Thyroid gland (tissue), 4 donors: Measurements from ENCODE around the gene ANKRD53. TPM values are rescaled to one million over a fixed set of nuclear protein-coding genes. Genes with fewer than 3 reads are reported as not detected.

Experiments used
- DNase-seq, 2 donors: peaks; one replicate each; pipeline ENCODE4 v3.0.0-alpha.2; 2019
- H3K27ac ChIP-seq, 3 donors: fragments of 200-600 bp; sonication (generic); 1 replicate in 2 of 3; 2 replicates in 1 of 3; pipeline ENCODE4 v1.5.1; 2016 to 2019; ENCODE audit warnings: mild to moderate bottlenecking in 1 of 3, moderate library complexity in 1 of 3
- H3K27me3 ChIP-seq: fragments of 200-600 bp; sonication (generic); one replicate; pipeline ENCODE4 v1.5.1; 2019
- H3K36me3 ChIP-seq, 2 donors: fragments of 200-600 bp; sonication (generic); one replicate each; pipeline ENCODE4 v1.5.1; 2016 to 2019
- H3K4me1 ChIP-seq, 2 donors: fragments of 200-600 bp; sonication (generic); one replicate each; pipeline ENCODE4 v1.5.1; 2017 to 2019
- H3K4me3 ChIP-seq, 3 donors: fragments of 200-600 bp; sonication (generic); replicated peaks in 1 of 3; 1 replicate in 2 of 3; 2 replicates in 1 of 3; pipeline ENCODE4 v1.5.1; 2016; ENCODE audit warnings: mild to moderate bottlenecking in 1 of 3
- H3K9me3 ChIP-seq: fragments of 200-600 bp; sonication (generic); one replicate; pipeline ENCODE4 v1.5.1; 2017
- CTCF ChIP-seq, 6 experiments: fragments of 200-600 bp in 3 of 6; fragments of 450-650 bp in 3 of 6; sonication (generic) in 3 of 6; IDR thresholded peaks; one replicate each; pipeline ENCODE4 v1.5.1; 2016 to 2019; ENCODE audit warnings: antibody characterized with exemption in 6 of 6, mild to moderate bottlenecking in 2 of 6, inconsistent platforms in 1 of 6, moderate library complexity in 1 of 6
- POLR2A ChIP-seq, 2 donors: fragments of 450-650 bp; IDR thresholded peaks; one replicate each; pipeline ENCODE4 v1.6.1; 2017; ENCODE audit warnings: antibody characterized with exemption in 2 of 2, mild to moderate bottlenecking in 2 of 2, moderate library complexity in 1 of 2
- WGBS, 2 donors: methylation state at CpG; one replicate each; pipeline ENCODE4 v1.1.5; 2017; 5-methylcytosine and 5-hydroxymethylcytosine counted together
- intact Hi-C: fragments of 100-400 bp; cut with DNase I; formaldehyde crosslinking; loops from one replicate; pipeline ENCODE4 v1.15.1; 2023
- total RNA-seq, 4 donors: library from RNA; depleted of rRNA; stranded (reverse); fragments of >200 nt; gene quantifications; one replicate each; pipeline ENCODE4 v1.2.3, GENCODE V29; 2016

Gene ANKRD53
- total RNA-seq, 4 donors from 2014 or later = 1.5 to 4.3 (median 2.7) TPM

GRCh38 chr2:70981866-70982810, 3.7 kb downstream of the ANKRD53 start:
- intact Hi-C loops = no loop called here
- Histone ChIP-seq H3K27ac (no peak overlapping the region), H3K27me3 (no peaks in the 10 kb centered on the region), H3K4me1 (peaks cover 0 to 12% of the 10 kb centered on the region in 2 donors), H3K4me3 (no peak overlapping the region), H3K36me3 (no peaks in the 10 kb centered on the region), H3K9me3 (no peaks in the 10 kb centered on the region)
- TF ChIP-seq POLR2A (IDR thresholded peaks at IDR 0.05) (no peak), CTCF (IDR thresholded peaks at IDR 0.05) (no peak)
- 90 to 92% methylated on average over 13 to 14 of the region's 14 CpGs for WGBS, 2 donors
- DNase-seq = no peak

- H3K36me3 ChIP-seq = peaks cover under 1 to 5% of the 10 kb centered on the region in 2 donors
- no peaks in the 10 kb centered on the region for H3K9me3 ChIP-seq
- intact Hi-C loops = no loop called here
- H3K27me3 ChIP-seq = no peaks in the 10 kb centered on the region
- DNase-seq = no peak
- no peak overlapping the region for H3K27ac ChIP-seq
- H3K4me1 ChIP-seq = peaks cover 3 to 12% of the 10 kb centered on the region in 2 donors
- H3K4me3 ChIP-seq = no peak overlapping the region
- WGBS, 2 donors = 94 to 100% methylated on average over 3 of the region's 3 CpGs
- no peak for TF ChIP-seq POLR2A (IDR thresholded peaks at IDR 0.05)
- no peak for TF ChIP-seq CTCF (IDR thresholded peaks at IDR 0.05)
Measured at GRCh38 chr2:70982971-70983370, 4.5 kb downstream of the ANKRD53 start.

GRCh38 chr2:70983506-70984227, 5.2 kb downstream of the ANKRD53 start:
- DNase-seq = no peak
- H3K4me1 ChIP-seq = peaks cover 8 to 12% of the 10 kb centered on the region in 2 donors
- no peaks in the 10 kb centered on the region for H3K9me3 ChIP-seq
- WGBS, 2 donors = 92 to 96% methylated on average over 8 of the region's 8 CpGs
- no peaks in the 10 kb centered on the region for H3K27me3 ChIP-seq
- TF ChIP-seq CTCF (IDR thresholded peaks at IDR 0.05) (no peak), POLR2A (IDR thresholded peaks at IDR 0.05) (no peak)
- H3K4me3 ChIP-seq = no peak overlapping the region
- peaks cover 7 to 12% of the 10 kb centered on the region in 2 donors for H3K36me3 ChIP-seq
- intact Hi-C loops = no loop called here
- H3K27ac ChIP-seq = no peak overlapping the region

GRCh38 chr2:70984228-70984575, 5.8 kb downstream of the ANKRD53 start:
- Histone ChIP-seq H3K4me1 (peaks cover 8 to 12% of the 10 kb centered on the region in 2 donors), H3K36me3 (peaks cover 12 to 14% of the 10 kb centered on the region in 2 donors), H3K27ac (no peak overlapping the region), H3K27me3 (no peaks in the 10 kb centered on the region), H3K9me3 (no peaks in the 10 kb centered on the region), H3K4me3 (no peak overlapping the region)
- TF ChIP-seq CTCF (IDR thresholded peaks at IDR 0.05) (no peak), POLR2A (IDR thresholded peaks at IDR 0.05) (no peak)
- intact Hi-C loops = no loop called here
- WGBS, 2 donors = 87 to 89% methylated on average over 3 of the region's 3 CpGs
- no peak for DNase-seq
